GM13976 (cell line): ENCODE measurements around the gene DCAF10.
"Not testable (repeated sequence)": the region's sequence is repeated elsewhere in the genome, so short reads cannot be mapped to it uniquely, and the experiment has no call there.

ENCODE experiments used
- DNase-seq: peaks from one replicate; pipeline ENCODE4 v3.0.0; 2012; ENCODE audit warnings: low spot score
- CTCF ChIP-seq: IDR thresholded peaks from 2 replicates; pipeline ENCODE4 v1.5.1; 2012; ENCODE audit warnings: borderline replicate concordance, mild to moderate bottlenecking; ENCODE audit not compliant: insufficient read depth; ENCODE audit errors: extremely low read depth, missing control alignments, control extremely low read depth
- in situ Hi-C: fragments of 300-500 bp; cut with MboI; formaldehyde crosslinking; loops from one replicate; pipeline ENCODE4 v1.12.0; 2022; ENCODE audit warnings: low sequenced_read_pairs, mixed read lengths, inconsistent platforms; ENCODE audit not compliant: unreplicated experiment

The DCAF10 gene

GRCh38 chr9:37792122-37792521 lies 8.5 kb upstream of the DCAF10 start:
- no peak for DNase-seq
- in situ Hi-C loops: no loop called here
- TF ChIP-seq CTCF: no peak

- TF ChIP-seq CTCF: no peak
- DNase-seq: no peak
- in situ Hi-C loops: no loop called here
Observed at GRCh38 chr9:37796232-37796631, 4.4 kb upstream of the DCAF10 start.

GRCh38 chr9:37798677-37799076 lies 1.9 kb upstream of the DCAF10 start:
- peak; percentile 28 for DNase-seq
- in situ Hi-C loops: no loop called here
- TF ChIP-seq CTCF: no peak

- peak; percentile 65 for DNase-seq
- in situ Hi-C loops: no loop called here
- TF ChIP-seq CTCF: no peak
Observed at GRCh38 chr9:37801287-37801850, 772 bp downstream of the DCAF10 start.

GRCh38 chr9:37801959-37802711 lies 1.5 kb downstream of the DCAF10 start:
- DNase-seq: no peak
- no peak for TF ChIP-seq CTCF
- in situ Hi-C loops: no loop called here

- in situ Hi-C loops: no loop called here
- TF ChIP-seq CTCF: no peak
- DNase-seq: no peak
Observed at GRCh38 chr9:37806271-37806670, 5.7 kb downstream of the DCAF10 start.

GRCh38 chr9:37809676-37810075 lies 9.1 kb downstream of the DCAF10 start:
- DNase-seq, in situ Hi-C loops: not testable (repeated sequence)
